BLaER1 (cell line): ENCODE measurements around the gene JAKMIP1.

Experiments
- H3K27ac ChIP-seq: shearing (Covaris generic); formaldehyde crosslinking; 2 replicates; pipeline ENCODE4 v1.8.1; 2022
- H3K27me3 ChIP-seq: shearing (Covaris generic); formaldehyde crosslinking; 2 replicates; pipeline ENCODE4 v1.8.1; 2022
- H3K36me3 ChIP-seq: shearing (Covaris generic); formaldehyde crosslinking; 2 replicates; pipeline ENCODE4 v1.8.1; 2022
- H3K4me1 ChIP-seq: shearing (Covaris generic); formaldehyde crosslinking; 2 replicates; pipeline ENCODE4 v1.8.1; 2022
- H3K4me2 ChIP-seq: shearing (Covaris generic); formaldehyde crosslinking; 2 replicates; pipeline ENCODE4 v1.8.1; 2022
- H3K4me3 ChIP-seq: shearing (Covaris generic); formaldehyde crosslinking; 2 replicates; pipeline ENCODE4 v1.8.1; 2022
- H3K9ac ChIP-seq: shearing (Covaris generic); formaldehyde crosslinking; 2 replicates; pipeline ENCODE4 v1.8.1; 2022
- H3K9me3 ChIP-seq: shearing (Covaris generic); formaldehyde crosslinking; 2 replicates; pipeline ENCODE4 v1.8.1; 2022
- H4K20me1 ChIP-seq: shearing (Covaris generic); formaldehyde crosslinking; 2 replicates; pipeline ENCODE4 v1.8.1; 2022
- Cebpa-rat ChIP-seq: shearing (Covaris generic); IDR thresholded peaks from 2 replicates; pipeline ENCODE4 v1.8.1; 2022

Gene JAKMIP1

DNA sequence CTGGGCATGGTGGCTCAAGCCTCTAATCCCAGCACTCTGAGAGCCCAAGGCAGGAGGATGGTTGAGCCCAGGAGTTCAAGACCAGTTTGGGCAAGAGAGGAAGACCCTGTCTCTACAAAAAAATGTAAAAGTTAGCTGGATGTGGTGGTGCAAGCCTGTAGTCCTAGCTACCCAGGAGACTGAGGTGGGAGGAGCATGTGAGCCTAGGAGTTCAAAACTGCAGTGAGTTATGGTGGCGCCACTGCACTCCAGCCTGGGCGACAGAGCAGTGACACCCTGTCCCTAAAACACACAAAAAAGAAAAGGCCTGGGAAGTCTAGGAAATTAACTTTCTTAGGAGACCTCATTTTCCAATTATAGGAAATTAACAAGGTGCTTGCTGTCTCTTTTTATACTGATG lies 76.8 kb downstream of the JAKMIP1 start:
- no peaks in the 10 kb centered on the region for H3K4me1 ChIP-seq
- no peak for TF ChIP-seq Cebpa-rat
- H3K9ac ChIP-seq = no peak overlapping the region
- H3K9me3 ChIP-seq = no peaks in the 10 kb centered on the region
- no peaks in the 10 kb centered on the region for H3K36me3 ChIP-seq
- H3K27ac ChIP-seq = no peak overlapping the region
- no peak overlapping the region for H3K4me3 ChIP-seq
- no peak overlapping the region for H3K4me2 ChIP-seq
- no peaks in the 10 kb centered on the region for H4K20me1 ChIP-seq
- H3K27me3 ChIP-seq = no peaks in the 10 kb centered on the region

DNA sequence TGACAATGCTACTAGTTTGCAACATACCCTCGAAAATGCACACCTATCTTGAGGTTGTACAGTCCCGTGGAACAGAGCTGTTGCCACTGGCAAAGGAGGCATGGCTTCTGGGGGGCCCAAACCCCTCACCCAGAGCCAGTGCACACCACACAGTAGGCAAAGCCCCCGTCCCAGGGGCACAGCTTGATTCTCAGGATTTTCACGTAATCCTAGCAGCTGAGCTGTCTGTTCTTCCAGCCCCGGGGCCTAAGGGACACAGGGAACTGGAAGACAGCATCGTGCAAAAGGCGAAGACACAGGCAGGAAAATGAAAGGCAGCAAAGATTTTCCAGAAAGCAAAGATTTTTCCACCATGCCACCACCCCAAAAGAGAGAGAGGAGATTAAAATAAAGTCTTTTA lies 77.2 kb downstream of the JAKMIP1 start:
- Histone ChIP-seq H3K9ac (no peak overlapping the region), H3K27ac (no peak overlapping the region), H3K4me2 (no peak overlapping the region), H3K4me1 (no peaks in the 10 kb centered on the region), H4K20me1 (no peaks in the 10 kb centered on the region), H3K27me3 (no peaks in the 10 kb centered on the region), H3K4me3 (no peak overlapping the region), H3K36me3 (no peaks in the 10 kb centered on the region), H3K9me3 (no peaks in the 10 kb centered on the region)
- no peak for TF ChIP-seq Cebpa-rat

GRCh38 chr4:6122496-6122895 lies 77.9 kb downstream of the JAKMIP1 start:
- Histone ChIP-seq H3K27me3 (no peaks in the 10 kb centered on the region), H3K9me3 (no peaks in the 10 kb centered on the region), H3K4me2 (no peak overlapping the region), H4K20me1 (no peaks in the 10 kb centered on the region), H3K27ac (no peak overlapping the region), H3K4me3 (no peak overlapping the region), H3K9ac (no peak overlapping the region), H3K4me1 (no peaks in the 10 kb centered on the region), H3K36me3 (no peaks in the 10 kb centered on the region)
- no peak for TF ChIP-seq Cebpa-rat

GRCh38 chr4:6121941-6122340 lies 78.4 kb downstream of the JAKMIP1 start:
- H3K9me3 ChIP-seq = no peaks in the 10 kb centered on the region
- H3K27me3 ChIP-seq = no peaks in the 10 kb centered on the region
- TF ChIP-seq Cebpa-rat = no peak
- H3K4me1 ChIP-seq = no peaks in the 10 kb centered on the region
- no peaks in the 10 kb centered on the region for H3K36me3 ChIP-seq
- no peak overlapping the region for H3K9ac ChIP-seq
- no peak overlapping the region for H3K4me2 ChIP-seq
- no peak overlapping the region for H3K4me3 ChIP-seq
- H3K27ac ChIP-seq = no peak overlapping the region
- no peaks in the 10 kb centered on the region for H4K20me1 ChIP-seq

GRCh38 chr4:6121276-6121850 lies 79.0 kb downstream of the JAKMIP1 start:
- Histone ChIP-seq H3K4me3 (no peak overlapping the region), H3K27me3 (no peaks in the 10 kb centered on the region), H3K36me3 (no peaks in the 10 kb centered on the region), H3K9ac (no peak overlapping the region), H4K20me1 (no peaks in the 10 kb centered on the region; the same call in 1 of the 2 replicates), H3K27ac (no peak overlapping the region), H3K4me1 (no peaks in the 10 kb centered on the region), H3K9me3 (no peaks in the 10 kb centered on the region), H3K4me2 (no peak overlapping the region)
- no peak for TF ChIP-seq Cebpa-rat

DNA sequence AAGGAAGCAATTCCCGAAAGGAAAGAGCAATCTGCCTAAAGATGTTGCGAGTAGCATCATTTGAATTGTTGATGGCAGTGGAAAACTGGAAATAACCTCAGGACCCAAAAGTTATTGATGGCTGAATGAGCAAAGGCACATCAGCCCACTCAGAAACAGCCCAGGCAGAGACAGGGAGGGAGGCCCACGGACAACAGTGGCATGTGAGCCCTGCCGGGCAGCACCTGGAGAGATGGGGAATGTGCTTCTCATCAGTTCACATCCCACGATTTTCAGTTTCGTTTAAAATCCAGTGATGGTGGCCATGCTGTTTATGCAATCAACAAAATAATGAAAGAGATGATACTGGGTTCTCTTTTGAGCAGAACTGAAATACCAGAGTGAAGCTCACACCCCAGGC lies 80.0 kb downstream of the JAKMIP1 start:
- Histone ChIP-seq H4K20me1 (no peaks in the 10 kb centered on the region; the same call in 1 of the 2 replicates), H3K4me2 (no peak overlapping the region), H3K36me3 (no peaks in the 10 kb centered on the region), H3K27me3 (no peaks in the 10 kb centered on the region), H3K4me3 (no peak overlapping the region), H3K4me1 (no peaks in the 10 kb centered on the region), H3K9ac (no peak overlapping the region), H3K9me3 (no peaks in the 10 kb centered on the region), H3K27ac (no peak overlapping the region)
- no peak for TF ChIP-seq Cebpa-rat

DNA sequence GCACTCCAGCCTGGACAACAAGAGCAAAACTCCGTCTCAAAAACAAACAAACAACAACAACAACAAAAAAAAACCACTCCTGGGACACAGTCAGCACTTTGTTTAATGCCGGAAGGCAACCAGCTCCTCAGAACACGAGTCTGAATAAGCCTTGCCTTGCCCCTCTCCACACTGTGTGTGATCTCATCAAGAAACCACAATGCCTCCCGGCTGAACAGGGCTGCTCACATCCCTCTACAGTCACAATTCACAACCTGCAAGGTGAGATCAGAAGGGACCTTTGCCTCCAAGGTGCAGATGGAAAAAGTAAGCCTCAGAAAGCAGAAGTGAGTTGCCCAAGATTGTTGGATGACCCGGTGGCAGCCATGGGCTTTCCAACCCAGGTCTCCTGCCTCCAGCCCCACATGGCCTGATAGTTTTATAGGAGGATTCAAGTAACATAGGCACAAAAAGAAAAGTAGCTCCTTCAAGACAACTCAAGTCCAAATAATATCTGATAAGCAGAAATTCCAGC lies 80.8 kb downstream of the JAKMIP1 start:
- no peaks in the 10 kb centered on the region for H3K9me3 ChIP-seq
- H3K36me3 ChIP-seq = no peaks in the 10 kb centered on the region
- H3K4me1 ChIP-seq = no peaks in the 10 kb centered on the region
- no peak for TF ChIP-seq Cebpa-rat
- H3K9ac ChIP-seq = no peak overlapping the region
- no peak overlapping the region for H3K4me3 ChIP-seq
- H4K20me1 ChIP-seq = no peaks in the 10 kb centered on the region; the same call in 1 of the 2 replicates
- H3K4me2 ChIP-seq = no peak overlapping the region
- no peak overlapping the region for H3K27ac ChIP-seq
- H3K27me3 ChIP-seq = no peaks in the 10 kb centered on the region

DNA sequence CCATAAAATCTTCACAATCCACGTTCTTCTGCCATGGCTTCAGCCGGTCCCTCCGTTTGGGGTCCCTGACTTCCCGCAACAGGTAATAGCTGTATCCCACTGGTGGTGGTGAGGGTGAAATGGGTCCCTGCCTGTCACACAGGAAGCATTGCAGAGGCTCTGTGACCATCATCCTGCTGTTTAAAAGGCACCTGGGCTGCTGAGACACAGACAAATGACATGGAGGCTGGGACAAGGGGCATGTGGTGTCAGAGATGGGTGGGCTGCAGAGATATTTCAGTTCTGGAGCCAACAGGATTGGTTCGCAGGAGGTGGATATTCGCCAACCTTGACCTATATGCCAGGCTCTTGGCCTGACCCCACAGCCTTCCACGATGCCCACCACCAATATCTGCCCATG lies 82.1 kb downstream of the JAKMIP1 start:
- Histone ChIP-seq H3K27me3 (no peaks in the 10 kb centered on the region), H4K20me1 (no peaks in the 10 kb centered on the region; the same call in 1 of the 2 replicates), H3K4me1 (no peaks in the 10 kb centered on the region), H3K36me3 (no peaks in the 10 kb centered on the region), H3K9ac (no peak overlapping the region), H3K9me3 (no peaks in the 10 kb centered on the region), H3K27ac (no peak overlapping the region), H3K4me2 (no peak overlapping the region), H3K4me3 (no peak overlapping the region)
- no peak for TF ChIP-seq Cebpa-rat

DNA sequence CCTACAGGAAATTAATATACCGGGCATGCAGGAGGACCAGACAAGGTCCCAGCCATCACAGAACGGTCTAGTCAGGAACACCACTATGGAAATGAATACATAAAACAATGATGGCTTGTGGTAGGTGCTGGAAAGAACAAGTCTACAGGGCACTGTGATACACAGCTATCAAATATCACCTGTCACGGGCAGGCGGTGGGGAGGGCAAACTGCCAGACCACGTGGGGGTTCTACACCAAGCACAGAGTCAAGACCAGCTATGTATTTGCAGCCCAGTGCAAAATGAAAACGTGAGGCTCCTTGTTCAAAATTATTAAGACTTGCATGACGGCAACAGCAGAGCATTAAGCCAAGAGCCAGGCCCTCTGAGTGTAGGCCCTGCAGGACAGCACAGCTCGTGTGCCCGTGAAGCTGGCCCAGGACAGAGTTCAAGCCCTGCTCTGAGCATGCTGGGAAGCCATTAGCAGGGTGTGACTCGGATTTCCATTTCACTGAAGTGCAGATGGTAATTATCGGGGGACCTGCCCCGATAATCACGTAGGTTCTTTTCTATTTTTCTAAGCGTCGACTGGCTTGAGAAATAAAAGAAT lies 83.6 kb downstream of the JAKMIP1 start:
- no peak overlapping the region for H3K9ac ChIP-seq
- H3K27me3 ChIP-seq = no peaks in the 10 kb centered on the region

DNA sequence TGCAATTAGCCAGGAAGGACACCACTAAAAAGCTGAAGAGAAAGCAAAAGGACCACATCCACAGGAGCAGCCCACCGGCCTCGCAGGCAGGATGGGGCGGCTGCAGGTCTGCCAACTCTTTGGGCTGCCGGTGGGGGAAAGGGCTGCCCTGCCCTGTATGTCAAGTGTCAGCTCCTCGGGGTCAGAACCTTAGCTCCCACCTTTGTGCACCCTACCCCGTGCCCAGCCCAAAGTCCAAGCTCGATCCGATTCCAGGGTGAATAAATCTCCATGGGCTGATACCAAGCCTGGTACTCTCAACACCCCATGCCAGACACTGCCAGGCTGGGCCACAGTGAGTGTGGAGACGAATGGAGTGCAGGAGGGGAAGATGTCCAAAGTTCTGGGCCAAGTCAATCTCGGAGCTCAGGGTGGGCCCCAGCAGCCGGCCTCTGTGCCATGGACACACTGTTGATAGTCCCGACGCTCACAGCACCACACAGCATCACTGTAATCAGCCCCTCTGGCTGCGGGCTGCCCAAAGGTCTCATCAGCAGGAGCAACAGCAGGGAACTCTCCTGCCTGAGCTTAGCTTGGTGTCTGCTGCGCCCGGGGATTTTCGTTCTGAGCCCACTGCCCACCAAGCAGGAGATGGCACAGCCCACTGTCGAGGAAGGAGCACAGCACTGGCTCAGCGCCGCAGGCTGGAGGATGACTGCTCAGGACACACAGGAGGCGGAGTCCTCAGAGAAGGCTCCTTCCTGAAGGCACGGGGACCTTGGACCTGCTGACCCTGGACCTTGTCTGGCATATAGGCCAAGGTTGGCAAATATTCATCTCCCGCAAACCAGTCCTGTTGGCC lies 84.4 kb downstream of the JAKMIP1 start:
- H3K4me1 ChIP-seq = no peaks in the 10 kb centered on the region
- TF ChIP-seq Cebpa-rat = no peak
- H3K9ac ChIP-seq = no peak overlapping the region
- no peak overlapping the region for H3K4me3 ChIP-seq
- no peaks in the 10 kb centered on the region for H3K9me3 ChIP-seq
- H3K36me3 ChIP-seq = no peaks in the 10 kb centered on the region
- H4K20me1 ChIP-seq = no peaks in the 10 kb centered on the region; the same call in 1 of the 2 replicates
- no peak overlapping the region for H3K27ac ChIP-seq
- no peak overlapping the region for H3K4me2 ChIP-seq
- H3K27me3 ChIP-seq = no peaks in the 10 kb centered on the region

More for the DNA sequence above, 83.6 kb downstream of the JAKMIP1 start:
- Histone ChIP-seq H3K4me1 (no peaks in the 10 kb centered on the region), H3K4me2 (no peak overlapping the region), H3K9me3 (no peaks in the 10 kb centered on the region), H3K4me3 (no peak overlapping the region), H3K27ac (no peak overlapping the region), H4K20me1 (no peaks in the 10 kb centered on the region; the same call in 1 of the 2 replicates), H3K36me3 (no peaks in the 10 kb centered on the region)
- no peak for TF ChIP-seq Cebpa-rat
